ENCODE data around the gene EWSR1. TPM values are rescaled to one million over a fixed set of nuclear protein-coding genes. Genes with fewer than 3 reads are reported as not detected.
A peak's percentile ranks its signal among the peaks of the same experiment; 100 is the strongest.

Gene EWSR1
- total RNA-seq, 1 donor, result 139 TPM

DNA sequence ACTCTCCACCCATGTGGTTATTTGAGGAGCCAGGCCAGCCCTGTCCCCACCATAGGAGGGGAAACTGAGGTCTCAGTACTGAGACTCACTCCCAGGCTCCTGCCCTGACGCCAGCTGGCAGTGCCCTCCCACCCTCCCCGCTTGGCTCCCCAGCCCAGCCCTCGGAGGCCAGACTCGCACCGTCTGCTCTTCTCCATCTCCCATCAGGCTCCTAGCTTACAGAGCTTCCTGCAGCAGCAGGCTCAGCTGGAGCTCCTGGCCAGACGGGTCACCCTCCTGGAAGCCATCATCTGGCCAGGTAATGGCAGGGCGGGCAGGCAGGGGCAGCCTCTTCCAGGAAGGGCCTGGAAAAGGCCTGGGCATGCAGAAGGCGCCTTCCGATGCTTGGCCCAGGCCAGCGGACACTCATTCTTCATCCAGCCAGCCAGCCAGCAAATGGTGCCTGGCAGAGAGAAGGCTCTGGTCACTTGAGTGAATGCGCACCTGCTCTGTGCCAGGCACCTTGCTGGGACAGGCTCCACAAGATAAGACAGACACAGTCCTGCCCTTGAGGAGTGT lies 12.9 kb upstream of the EWSR1 start:
- Histone ChIP-seq H3K36me3 (ENCODE audit: insufficient read depth, low read length) (no peaks in the 10 kb centered on the region), H3K27me3 (ENCODE audit: insufficient read depth, low read length) (no peaks in the 10 kb centered on the region), H3K9me3 (ENCODE audit: low read depth, low read length) (no peaks in the 10 kb centered on the region), H3K27ac (ENCODE audit: low read depth, low read length) (no peak overlapping the region), H4K20me1 (ENCODE audit: insufficient read depth, low read length) (no peaks in the 10 kb centered on the region), H2AFZ (ENCODE audit: low read length) (no peak overlapping the region), H3K4me3 (ENCODE audit: insufficient read depth, low read length) (no peak overlapping the region), H3K4me1 (ENCODE audit: insufficient read depth, low read length) (no peaks in the 10 kb centered on the region), H3K4me2 (ENCODE audit: insufficient read depth, low read length) (no peak overlapping the region), H3K79me2 (ENCODE audit: insufficient read depth, low read length) (no peaks in the 10 kb centered on the region)
- peak; percentile 47 for DNase-seq (ENCODE audit: insufficient read length, low spot score, missing footprints)
- TF ChIP-seq, protein P1, sequence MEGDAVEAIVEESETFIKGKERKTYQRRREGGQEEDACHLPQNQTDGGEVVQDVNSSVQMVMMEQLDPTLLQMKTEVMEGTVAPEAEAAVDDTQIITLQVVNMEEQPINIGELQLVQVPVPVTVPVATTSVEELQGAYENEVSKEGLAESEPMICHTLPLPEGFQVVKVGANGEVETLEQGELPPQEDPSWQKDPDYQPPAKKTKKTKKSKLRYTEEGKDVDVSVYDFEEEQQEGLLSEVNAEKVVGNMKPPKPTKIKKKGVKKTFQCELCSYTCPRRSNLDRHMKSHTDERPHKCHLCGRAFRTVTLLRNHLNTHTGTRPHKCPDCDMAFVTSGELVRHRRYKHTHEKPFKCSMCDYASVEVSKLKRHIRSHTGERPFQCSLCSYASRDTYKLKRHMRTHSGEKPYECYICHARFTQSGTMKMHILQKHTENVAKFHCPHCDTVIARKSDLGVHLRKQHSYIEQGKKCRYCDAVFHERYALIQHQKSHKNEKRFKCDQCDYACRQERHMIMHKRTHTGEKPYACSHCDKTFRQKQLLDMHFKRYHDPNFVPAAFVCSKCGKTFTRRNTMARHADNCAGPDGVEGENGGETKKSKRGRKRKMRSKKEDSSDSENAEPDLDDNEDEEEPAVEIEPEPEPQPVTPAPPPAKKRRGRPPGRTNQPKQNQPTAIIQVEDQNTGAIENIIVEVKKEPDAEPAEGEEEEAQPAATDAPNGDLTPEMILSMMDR (IDR thresholded peaks at IDR 0.05; ENCODE audit: extremely low read depth, low read depth, low read length), result no peak

DNA sequence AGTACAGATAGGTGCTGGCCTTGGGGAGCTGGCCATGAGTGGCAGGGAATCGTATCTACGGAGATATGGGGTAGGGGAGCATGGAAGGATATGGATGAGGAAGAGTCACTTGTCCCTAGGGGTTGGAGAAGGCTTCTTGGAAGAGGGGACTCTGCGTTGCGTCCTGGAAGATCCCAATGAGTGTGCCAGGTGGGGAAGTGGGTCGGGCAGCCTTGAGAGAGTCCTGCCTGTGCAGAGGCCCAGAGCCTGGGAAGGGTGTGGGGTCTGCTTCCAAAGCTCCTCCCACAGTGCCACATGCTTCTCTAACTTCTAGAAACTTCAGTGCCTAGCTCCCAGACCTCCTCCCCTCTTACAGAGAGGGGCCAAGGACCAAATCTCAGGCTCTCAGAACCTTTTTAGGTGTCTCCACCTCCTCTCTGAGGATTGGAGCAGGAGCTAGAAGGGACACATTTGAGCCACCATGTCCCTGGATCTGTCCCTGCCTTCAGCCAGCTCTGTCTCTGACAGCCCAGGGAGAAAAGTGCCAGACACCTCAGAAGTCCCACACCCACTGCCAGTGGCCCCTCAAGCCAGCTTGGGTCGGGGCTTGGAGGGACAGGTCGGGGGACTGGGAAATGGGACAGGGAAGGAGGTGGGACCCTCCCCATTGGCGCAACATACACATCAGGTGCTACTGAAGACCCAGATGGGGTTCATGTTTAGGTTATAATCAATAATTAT lies 11.3 kb upstream of the EWSR1 start:
- H3K4me1 ChIP-seq (ENCODE audit: insufficient read depth, low read length), result no peaks in the 10 kb centered on the region
- no peak overlapping the region for H3K4me2 ChIP-seq (ENCODE audit: insufficient read depth, low read length)
- peaks cover 4% of the 10 kb centered on the region for H4K20me1 ChIP-seq (ENCODE audit: insufficient read depth, low read length)
- peak; percentile 80 for DNase-seq (ENCODE audit: insufficient read length, low spot score, missing footprints)
- H3K27me3 ChIP-seq (ENCODE audit: insufficient read depth, low read length), result no peaks in the 10 kb centered on the region
- H3K79me2 ChIP-seq (ENCODE audit: insufficient read depth, low read length), result no peaks in the 10 kb centered on the region
- TF ChIP-seq, protein P1 (IDR thresholded peaks at IDR 0.05; ENCODE audit: extremely low read depth, low read depth, low read length), result no peak
- no peaks in the 10 kb centered on the region for H3K36me3 ChIP-seq (ENCODE audit: insufficient read depth, low read length)
- H2AFZ ChIP-seq (ENCODE audit: low read length), result no peak overlapping the region
- H3K27ac ChIP-seq (ENCODE audit: low read depth, low read length), result no peak overlapping the region
- H3K9me3 ChIP-seq (ENCODE audit: low read depth, low read length), result no peaks in the 10 kb centered on the region
- H3K4me3 ChIP-seq (ENCODE audit: insufficient read depth, low read length), result no peak overlapping the region

DNA sequence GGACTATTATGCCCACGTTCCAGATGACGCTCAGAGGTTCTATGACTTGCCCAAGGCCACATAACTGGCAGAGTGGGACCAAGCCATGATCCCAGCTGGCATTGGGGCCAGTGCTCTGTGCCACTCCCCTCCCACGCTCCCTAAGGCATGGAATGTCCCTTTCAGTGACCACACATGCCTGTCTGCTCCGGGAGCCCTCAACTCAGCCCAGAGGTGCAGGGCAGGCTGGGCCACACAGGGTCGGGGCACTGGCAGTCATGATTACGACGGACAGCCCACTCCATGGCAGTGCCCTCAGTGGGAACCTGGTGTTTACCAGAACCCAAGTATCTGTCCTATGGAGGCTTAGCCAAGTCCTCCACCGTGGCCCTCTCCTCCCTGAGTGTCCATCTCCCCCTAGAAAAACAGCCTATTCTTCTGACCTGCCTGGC lies 10.3 kb upstream of the EWSR1 start:
- DNase-seq (ENCODE audit: insufficient read length, low spot score, missing footprints), result peak; percentile 66
- no peak overlapping the region for H2AFZ ChIP-seq (ENCODE audit: low read length)
- peaks cover 4% of the 10 kb centered on the region for H4K20me1 ChIP-seq (ENCODE audit: insufficient read depth, low read length)
- no peaks in the 10 kb centered on the region for H3K36me3 ChIP-seq (ENCODE audit: insufficient read depth, low read length)
- no peaks in the 10 kb centered on the region for H3K79me2 ChIP-seq (ENCODE audit: insufficient read depth, low read length)
- no peaks in the 10 kb centered on the region for H3K27me3 ChIP-seq (ENCODE audit: insufficient read depth, low read length)
- TF ChIP-seq, protein P1 (IDR thresholded peaks at IDR 0.05; ENCODE audit: extremely low read depth, low read depth, low read length), result no peak
- no peak overlapping the region for H3K4me2 ChIP-seq (ENCODE audit: insufficient read depth, low read length)
- no peaks in the 10 kb centered on the region for H3K9me3 ChIP-seq (ENCODE audit: low read depth, low read length)
- H3K4me1 ChIP-seq (ENCODE audit: insufficient read depth, low read length), result no peaks in the 10 kb centered on the region
- no peak overlapping the region for H3K4me3 ChIP-seq (ENCODE audit: insufficient read depth, low read length)
- no peak overlapping the region for H3K27ac ChIP-seq (ENCODE audit: low read depth, low read length)

DNA sequence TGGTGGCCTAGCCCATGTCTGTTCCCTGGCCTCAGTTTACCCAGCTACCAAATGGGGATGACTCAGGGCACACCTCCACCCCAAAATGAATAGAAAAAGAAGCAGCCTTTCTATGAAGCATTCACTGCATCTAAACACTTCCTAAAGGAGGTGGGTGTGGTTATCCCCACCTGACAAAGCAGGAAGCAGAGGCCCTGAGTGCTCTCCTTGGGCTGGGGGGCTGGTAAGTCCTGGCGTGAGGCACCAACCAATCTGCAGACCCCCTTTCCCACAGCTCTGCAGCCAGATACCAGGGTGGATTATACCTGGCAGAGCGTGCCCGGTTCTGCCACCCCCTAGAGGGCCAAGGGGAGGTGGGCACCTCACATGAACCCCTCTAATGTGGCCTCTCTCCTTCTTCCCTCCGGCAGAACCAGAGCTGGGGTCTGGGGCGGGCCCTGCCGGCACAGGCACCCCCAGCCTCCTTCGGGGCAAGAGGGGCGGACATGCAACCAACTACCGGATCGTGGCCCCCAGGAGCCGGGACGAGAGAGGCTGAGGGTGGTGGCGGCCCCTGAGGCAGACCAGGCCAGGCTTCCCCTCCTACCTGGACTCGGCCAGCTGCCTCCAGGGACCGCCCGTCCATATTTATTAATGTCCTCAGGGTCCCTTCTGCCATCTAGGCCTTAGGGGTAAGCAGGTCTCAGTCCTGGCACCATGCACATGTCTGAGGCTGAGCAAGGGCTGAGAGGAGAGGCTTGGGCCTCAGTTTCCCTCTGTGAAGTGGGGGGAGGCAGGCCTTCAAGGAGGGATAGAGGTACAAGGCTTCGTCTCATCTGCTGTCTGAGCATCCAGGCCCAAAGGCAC lies 9.4 kb upstream of the EWSR1 start:
- DNase-seq (ENCODE audit: insufficient read length, low spot score, missing footprints), result peak; percentile 58
- Histone ChIP-seq H3K9me3 (ENCODE audit: low read depth, low read length) (no peaks in the 10 kb centered on the region), H2AFZ (ENCODE audit: low read length) (no peak overlapping the region), H3K4me1 (ENCODE audit: insufficient read depth, low read length) (no peaks in the 10 kb centered on the region), H3K27ac (ENCODE audit: low read depth, low read length) (no peak overlapping the region), H3K4me2 (ENCODE audit: insufficient read depth, low read length) (no peak overlapping the region), H3K79me2 (ENCODE audit: insufficient read depth, low read length) (no peaks in the 10 kb centered on the region), H3K36me3 (ENCODE audit: insufficient read depth, low read length) (no peaks in the 10 kb centered on the region), H3K27me3 (ENCODE audit: insufficient read depth, low read length) (no peaks in the 10 kb centered on the region), H3K4me3 (ENCODE audit: insufficient read depth, low read length) (no peak overlapping the region), H4K20me1 (ENCODE audit: insufficient read depth, low read length) (peaks cover 4% of the 10 kb centered on the region)
- TF ChIP-seq, protein P1 (IDR thresholded peaks at IDR 0.05; ENCODE audit: extremely low read depth, low read depth, low read length), result no peak
